HG03439 (cell line): Measurements from ENCODE around the gene CPSF6.

Experiments
- ATAC-seq: cut with Tn5 transposase; IDR thresholded peaks from one replicate; pipeline ENCODE4 v1.9.1; 2021; ENCODE audit warnings: mild to moderate bottlenecking, moderate library complexity; ENCODE audit not compliant: unreplicated experiment

Gene CPSF6

DNA sequence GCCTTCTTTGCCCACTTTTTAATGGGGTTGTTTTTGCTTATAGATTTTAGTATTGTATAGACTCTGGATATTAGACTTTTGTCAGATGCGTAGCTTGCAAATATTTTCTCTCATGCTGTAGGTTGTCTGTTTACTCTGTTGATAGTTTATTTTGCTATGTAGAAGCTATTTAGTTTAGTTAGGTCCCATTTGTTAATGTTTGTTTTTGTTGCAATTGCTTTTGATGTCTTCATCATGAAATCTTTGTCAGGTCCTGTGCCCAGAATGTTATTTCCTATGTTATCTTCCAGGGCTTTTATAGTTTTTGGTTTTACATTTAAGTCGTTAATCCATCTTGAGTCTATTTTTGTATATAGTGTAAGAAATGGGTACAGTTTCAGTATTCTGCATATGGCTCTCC is 78.9 kb downstream of the CPSF6 start:
- ATAC-seq, result no peak

DNA sequence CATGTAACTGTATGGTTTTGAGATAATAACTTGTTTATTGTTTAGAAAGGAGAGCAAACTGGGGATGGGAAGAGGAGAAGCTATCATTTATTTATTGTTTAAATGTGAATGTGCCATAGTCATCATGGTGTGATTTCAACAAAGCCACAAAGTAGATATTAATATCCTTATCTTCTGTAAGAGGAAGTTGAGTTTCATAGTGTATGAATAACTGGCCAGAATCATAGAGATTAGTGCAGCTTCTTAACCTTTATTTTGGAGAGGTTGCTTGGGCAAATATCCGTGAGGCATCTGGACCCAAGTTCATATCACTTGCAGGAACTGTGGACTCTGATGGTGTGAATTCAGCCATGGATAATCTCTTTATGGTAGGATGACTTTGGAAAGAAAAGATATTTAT is 82.0 kb downstream of the CPSF6 start:
- ATAC-seq, result no peak
